ENCODE measurements around the gene EXOC4. TPM values are rescaled to one million over a fixed set of nuclear protein-coding genes. Genes with fewer than 3 reads are reported as not detected.

EXOC4 gene
- total and polyA plus RNA-seq, 2 donors (not counting 3 experiments of a cell fraction or from before 2014, with no cell fraction given) = 20.3 to 73.1 TPM

DNA sequence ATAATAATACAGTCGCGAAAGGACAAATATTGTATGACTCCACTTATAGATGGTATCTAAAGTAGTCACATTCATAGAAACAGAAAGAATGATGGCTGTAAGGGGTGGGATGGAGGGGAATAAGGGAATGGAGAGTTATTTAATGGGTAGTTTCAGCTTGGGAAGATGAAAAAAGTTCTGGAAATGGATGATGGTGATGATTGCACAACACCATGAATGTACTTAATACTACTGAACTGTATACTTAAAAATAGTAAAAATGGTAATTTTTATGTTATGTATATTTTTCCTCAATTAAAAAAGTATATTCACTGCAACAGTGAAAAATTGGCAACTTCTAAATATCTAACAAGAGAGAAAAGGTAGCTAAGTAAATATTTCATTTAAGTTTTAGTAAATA is 265.8 kb downstream of the EXOC4 start:
- Histone ChIP-seq H3K9me3 (replicated peaks; ENCODE audit: control insufficient read depth, insufficient read depth, low read length) (no peaks in the 10 kb centered on the region), H3K9ac (replicated peaks; ENCODE audit: extremely low read depth, insufficient read depth, low read length) (no peak overlapping the region), H2AFZ (ENCODE audit: low read depth, low read length) (no peak overlapping the region), H3K27ac (ENCODE audit: insufficient read depth, low read depth, low read length) (no peak overlapping the region), H4K20me1 (replicated peaks; ENCODE audit: control insufficient read depth, extremely low read depth, insufficient read depth, low read length) (no peaks in the 10 kb centered on the region), H3K36me3 (ENCODE audit: control insufficient read depth in 2 of 2, extremely low read depth in 1 of 2, insufficient read depth in 2 of 2, low read length in 2 of 2) (no peaks in the 10 kb centered on the region), H3K27me3 (ENCODE audit: control insufficient read depth in 2 of 2, insufficient read depth in 2 of 2, low read length in 2 of 2) (no peaks in the 10 kb centered on the region), H3K4me3 (replicated peaks in 1 of 3; ENCODE audit: insufficient read depth in 1 of 3, low read depth in 1 of 3, low read length in 3 of 3) (no peak overlapping the region), H3K9me1 (replicated peaks; ENCODE audit: control insufficient read depth, extremely low read depth, insufficient read depth, low read length) (no peaks in the 10 kb centered on the region), H3K4me2 (ENCODE audit: insufficient read depth, low read length) (no peak overlapping the region), H3K79me2 (ENCODE audit: control insufficient read depth, insufficient read depth, low read length) (no peaks in the 10 kb centered on the region), H3K4me1 (ENCODE audit: control insufficient read depth, extremely low read depth, insufficient read depth, low read length) (no peaks in the 10 kb centered on the region)
- dilution Hi-C loops (cut with MboI; ENCODE audit: extremely low pct_ligation_motif_present, low sequenced_read_pairs) = no loop called here
- FAIRE-seq (no peak), DNase-seq (ENCODE audit: low read depth, low spot score) (no peak)
- ChIA-PET POLR2A (no interaction called here), CTCF (interaction anchor here (0.7 kb wide), 1 partner anchor 51 kb away, joined by 4 read pairs; no protein-coding TSS in a partner anchor)
- no peak for TF ChIP-seq MYC (IDR thresholded peaks at IDR 0.05; ENCODE audit: low read depth, low read length)
- TF ChIP-seq EZH2 (IDR thresholded peaks at IDR 0.05; ENCODE audit: borderline replicate concordance, low read depth, low read length, severe bottlenecking) = no peak
- no peak for TF ChIP-seq POLR2A (IDR thresholded peaks at IDR 0.05; ENCODE audit: low read depth, low read length)
- no peak for TF ChIP-seq JUN (IDR thresholded peaks at IDR 0.05; ENCODE audit: borderline replicate concordance, insufficient read depth, insufficient read length, low read depth)
- TF ChIP-seq, protein P1, sequence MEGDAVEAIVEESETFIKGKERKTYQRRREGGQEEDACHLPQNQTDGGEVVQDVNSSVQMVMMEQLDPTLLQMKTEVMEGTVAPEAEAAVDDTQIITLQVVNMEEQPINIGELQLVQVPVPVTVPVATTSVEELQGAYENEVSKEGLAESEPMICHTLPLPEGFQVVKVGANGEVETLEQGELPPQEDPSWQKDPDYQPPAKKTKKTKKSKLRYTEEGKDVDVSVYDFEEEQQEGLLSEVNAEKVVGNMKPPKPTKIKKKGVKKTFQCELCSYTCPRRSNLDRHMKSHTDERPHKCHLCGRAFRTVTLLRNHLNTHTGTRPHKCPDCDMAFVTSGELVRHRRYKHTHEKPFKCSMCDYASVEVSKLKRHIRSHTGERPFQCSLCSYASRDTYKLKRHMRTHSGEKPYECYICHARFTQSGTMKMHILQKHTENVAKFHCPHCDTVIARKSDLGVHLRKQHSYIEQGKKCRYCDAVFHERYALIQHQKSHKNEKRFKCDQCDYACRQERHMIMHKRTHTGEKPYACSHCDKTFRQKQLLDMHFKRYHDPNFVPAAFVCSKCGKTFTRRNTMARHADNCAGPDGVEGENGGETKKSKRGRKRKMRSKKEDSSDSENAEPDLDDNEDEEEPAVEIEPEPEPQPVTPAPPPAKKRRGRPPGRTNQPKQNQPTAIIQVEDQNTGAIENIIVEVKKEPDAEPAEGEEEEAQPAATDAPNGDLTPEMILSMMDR (IDR thresholded peaks at IDR 0.05; ENCODE audit: extremely low read depth in 1 of 2, insufficient read depth in 1 of 2, low read depth in 1 of 2, low read length in 2 of 2) = no peak
- no peak for TF ChIP-seq POLR2AphosphoS5 (IDR thresholded peaks at IDR 0.05; ENCODE audit: insufficient read depth, low read depth, low read length)
- TF ChIP-seq FOS (IDR thresholded peaks at IDR 0.05; ENCODE audit: borderline replicate concordance, insufficient read depth, low read length) = no peak
- BruUV-seq (replicated peaks) = no TSS peak
- intact Hi-C loops (cut with micrococcal nuclease) = no loop called here
